Esophagus squamous epithelium (tissue), 5 donors: ENCODE data around the gene ZNF431. TPM values are rescaled to one million over a fixed set of nuclear protein-coding genes. Genes with fewer than 3 reads are reported as not detected.
"Not testable (repeated sequence)": the region's sequence is repeated elsewhere in the genome, so short reads cannot be mapped to it uniquely, and the experiment has no call there.

ENCODE experiments used
- DNase-seq: peaks from one replicate; lab custom pipeline; 2025; lab: John Stamatoyannopoulos, UW
- H3K27ac ChIP-seq, 4 donors: fragments of 200-600 bp; sonication (generic); one replicate each; pipeline ENCODE4 v1.5.1; 2016 to 2019; ENCODE audit warnings: mild to moderate bottlenecking in 1 of 4
- H3K27me3 ChIP-seq, 4 donors: fragments of 200-600 bp; sonication (generic); 1 replicate in 3 of 4; 2 replicates in 1 of 4; pipeline versions ENCODE4 v1.5.1 to v1.6.0; 2017 to 2021; ENCODE audit warnings: antibody characterized with exemption in 1 of 4
- H3K36me3 ChIP-seq, 3 donors: fragments of 200-600 bp; sonication (generic); one replicate each; pipeline ENCODE4 v1.5.1; 2016 to 2019
- H3K4me1 ChIP-seq, 3 donors: fragments of 200-600 bp; sonication (generic); one replicate each; pipeline ENCODE4 v1.5.1; 2017 to 2019
- H3K4me3 ChIP-seq, 4 donors: fragments of 200-600 bp; sonication (generic); 1 replicate in 3 of 4; 2 replicates in 1 of 4; pipeline ENCODE4 v1.5.1; 2016 to 2019; ENCODE audit warnings: mild to moderate bottlenecking in 2 of 4, moderate library complexity in 1 of 4
- H3K9me3 ChIP-seq, 3 donors: fragments of 200-600 bp; sonication (generic); one replicate each; pipeline ENCODE4 v1.5.1; 2016 to 2019
- POLR2A ChIP-seq, 4 donors: fragments of 450-650 bp; IDR thresholded peaks; one replicate each; pipeline ENCODE4 v1.6.1; 2017; ENCODE audit warnings: antibody characterized with exemption in 4 of 4, mild to moderate bottlenecking in 4 of 4, moderate library complexity in 3 of 4
- WGBS, 2 donors: methylation state at CpG; one replicate each; pipeline ENCODE4 v1.1.5; 2018; 5-methylcytosine and 5-hydroxymethylcytosine counted together
- intact Hi-C: fragments of 100-400 bp; cut with DNase I; formaldehyde crosslinking; loops from one replicate; pipeline ENCODE4 v1.15.0; 2022
- total RNA-seq, 4 donors: library from RNA; depleted of rRNA; stranded (reverse); fragments of >200 nt; gene quantifications; one replicate each; pipeline ENCODE4 v1.1.0, GENCODE V29; 2016
- TF ChIP-seq, protein P1 (sequence below), 6 experiments: fragments of 450-650 bp in 4 of 6; fragments of 200-600 bp in 2 of 6; sonication (generic) in 2 of 6; IDR thresholded peaks; one replicate each; pipeline ENCODE4 v1.5.1; 2016 to 2019; ENCODE audit warnings: antibody characterized with exemption in 6 of 6, mild to moderate bottlenecking in 4 of 6, moderate library complexity in 4 of 6
- donor health status: DM: yes; HTN: yes; CAD: no.

The ZNF431 gene
- total RNA-seq, 4 donors from 2014 or later = 10.8 to 29.2 (median 15.8) TPM

DNA sequence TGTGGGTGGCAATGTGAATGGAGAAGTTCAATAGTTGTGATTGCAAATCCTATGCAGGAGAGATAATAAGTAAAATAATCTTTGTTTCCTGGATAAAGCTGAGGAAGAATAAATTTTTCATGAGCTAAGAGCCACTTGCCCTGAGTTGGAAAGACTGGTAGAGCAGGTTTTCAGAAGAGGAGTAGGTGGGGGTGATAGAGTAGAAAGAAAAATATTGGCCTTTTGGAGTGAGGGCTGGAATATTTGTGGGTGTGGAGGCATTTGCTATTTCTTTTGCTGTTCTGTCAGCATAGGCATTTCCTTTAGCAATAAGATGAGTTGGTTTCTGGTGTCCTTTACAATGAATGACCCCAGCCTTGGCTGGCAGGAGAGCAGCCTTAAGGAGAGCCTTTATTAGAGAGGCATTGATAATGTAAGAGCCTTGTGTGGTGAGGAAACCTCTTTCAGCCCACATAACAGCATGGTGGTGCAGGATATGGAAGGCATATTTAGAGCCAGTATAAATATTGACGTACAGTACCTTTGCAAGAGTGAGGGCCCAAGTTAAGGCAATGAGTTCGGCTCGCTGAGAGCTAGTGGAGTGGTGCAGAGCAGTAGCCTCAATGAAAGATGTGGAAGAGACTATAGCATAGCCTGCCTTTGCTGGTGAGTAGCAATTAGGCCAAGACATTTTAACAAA, 11.6 kb upstream of the ZNF431 start:
- H3K4me1 ChIP-seq = peaks cover 0 to 13% (median 0%) of the 10 kb centered on the region in 3 donors
- H3K27me3 ChIP-seq = no peaks in the 10 kb centered on the region
- H3K36me3 ChIP-seq = no peaks in the 10 kb centered on the region
- no peaks in the 10 kb centered on the region for H3K9me3 ChIP-seq
- peak overlapping the region in 2 of 4 donors; percentile 54 to 67 for H3K27ac ChIP-seq
- DNase-seq = no peak
- TF ChIP-seq, protein P1, sequence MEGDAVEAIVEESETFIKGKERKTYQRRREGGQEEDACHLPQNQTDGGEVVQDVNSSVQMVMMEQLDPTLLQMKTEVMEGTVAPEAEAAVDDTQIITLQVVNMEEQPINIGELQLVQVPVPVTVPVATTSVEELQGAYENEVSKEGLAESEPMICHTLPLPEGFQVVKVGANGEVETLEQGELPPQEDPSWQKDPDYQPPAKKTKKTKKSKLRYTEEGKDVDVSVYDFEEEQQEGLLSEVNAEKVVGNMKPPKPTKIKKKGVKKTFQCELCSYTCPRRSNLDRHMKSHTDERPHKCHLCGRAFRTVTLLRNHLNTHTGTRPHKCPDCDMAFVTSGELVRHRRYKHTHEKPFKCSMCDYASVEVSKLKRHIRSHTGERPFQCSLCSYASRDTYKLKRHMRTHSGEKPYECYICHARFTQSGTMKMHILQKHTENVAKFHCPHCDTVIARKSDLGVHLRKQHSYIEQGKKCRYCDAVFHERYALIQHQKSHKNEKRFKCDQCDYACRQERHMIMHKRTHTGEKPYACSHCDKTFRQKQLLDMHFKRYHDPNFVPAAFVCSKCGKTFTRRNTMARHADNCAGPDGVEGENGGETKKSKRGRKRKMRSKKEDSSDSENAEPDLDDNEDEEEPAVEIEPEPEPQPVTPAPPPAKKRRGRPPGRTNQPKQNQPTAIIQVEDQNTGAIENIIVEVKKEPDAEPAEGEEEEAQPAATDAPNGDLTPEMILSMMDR (IDR thresholded peaks at IDR 0.05) = no peak
- TF ChIP-seq POLR2A (IDR thresholded peaks at IDR 0.05) = no peak
- intact Hi-C loops = no loop called here
- no peak overlapping the region for H3K4me3 ChIP-seq
- WGBS, 2 donors = 61 to 67% methylated on average over 3 of the region's 3 CpGs

DNA sequence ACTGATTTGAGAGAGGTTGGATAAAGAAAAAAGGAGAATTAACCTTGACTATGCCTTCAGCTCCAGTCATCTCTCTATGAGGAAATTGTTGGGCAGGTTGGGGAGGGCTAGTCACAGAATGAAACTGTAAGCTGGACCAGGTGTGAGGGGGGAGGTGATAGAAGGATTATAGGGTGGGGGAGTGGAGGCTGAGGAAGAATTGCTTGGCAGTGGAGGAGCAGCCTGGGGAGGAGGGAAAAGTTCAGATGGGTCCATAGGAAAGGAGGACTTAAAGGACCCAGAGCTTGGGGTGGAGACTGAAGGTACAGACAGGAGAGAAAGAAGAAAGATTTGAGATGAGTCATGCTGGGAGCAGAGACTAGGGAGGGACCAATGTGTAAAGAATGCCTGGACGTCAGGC, 8.2 kb upstream of the ZNF431 start:
- H3K27ac ChIP-seq = no peak overlapping the region
- H3K4me3 ChIP-seq = no peak overlapping the region
- H3K9me3 ChIP-seq = no peaks in the 10 kb centered on the region
- DNase-seq = no peak
- TF ChIP-seq, protein P1 (IDR thresholded peaks at IDR 0.05) = no peak
- TF ChIP-seq POLR2A (IDR thresholded peaks at IDR 0.05) = no peak
- WGBS, 2 donors = 21 to 31% methylated on average over 1 of the region's 1 CpG
- H3K36me3 ChIP-seq = no peaks in the 10 kb centered on the region
- H3K27me3 ChIP-seq = no peaks in the 10 kb centered on the region
- intact Hi-C loops = no loop called here
- peaks cover 0 to 13% (median 0%) of the 10 kb centered on the region in 3 donors for H3K4me1 ChIP-seq

DNA sequence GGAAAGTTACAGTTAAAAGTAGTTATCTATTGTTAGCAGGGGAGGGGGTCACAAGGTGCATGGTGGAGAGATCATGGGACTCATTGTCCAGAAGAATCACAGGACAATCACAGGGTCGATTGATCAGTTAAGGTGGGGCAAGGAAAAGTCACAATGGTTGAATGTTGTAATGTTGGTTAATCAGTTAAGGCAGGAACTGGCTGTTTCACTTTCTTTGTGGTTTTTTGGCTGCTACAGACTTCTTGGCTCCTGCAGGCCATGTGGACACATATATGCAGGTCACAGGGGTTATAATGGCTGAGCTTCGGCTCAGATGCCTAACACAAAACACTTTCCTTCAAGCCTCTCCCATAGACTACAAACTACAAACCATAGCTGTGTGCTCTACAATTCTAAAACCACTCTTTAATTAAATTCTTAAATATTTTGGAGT, 6.9 kb upstream of the ZNF431 start:
- Histone ChIP-seq H3K9me3 (no peaks in the 10 kb centered on the region), H3K4me1 (peaks cover 0 to 6% (median 0%) of the 10 kb centered on the region in 3 donors), H3K4me3 (no peak overlapping the region), H3K36me3 (no peaks in the 10 kb centered on the region), H3K27me3 (no peaks in the 10 kb centered on the region), H3K27ac (no peak overlapping the region)
- intact Hi-C loops = no loop called here
- WGBS, 2 donors = 51 to 61% methylated on average over 2 of the region's 2 CpGs
- no peak for DNase-seq
- no peak for TF ChIP-seq POLR2A (IDR thresholded peaks at IDR 0.05)
- TF ChIP-seq, protein P1 (IDR thresholded peaks at IDR 0.05) = no peak

DNA sequence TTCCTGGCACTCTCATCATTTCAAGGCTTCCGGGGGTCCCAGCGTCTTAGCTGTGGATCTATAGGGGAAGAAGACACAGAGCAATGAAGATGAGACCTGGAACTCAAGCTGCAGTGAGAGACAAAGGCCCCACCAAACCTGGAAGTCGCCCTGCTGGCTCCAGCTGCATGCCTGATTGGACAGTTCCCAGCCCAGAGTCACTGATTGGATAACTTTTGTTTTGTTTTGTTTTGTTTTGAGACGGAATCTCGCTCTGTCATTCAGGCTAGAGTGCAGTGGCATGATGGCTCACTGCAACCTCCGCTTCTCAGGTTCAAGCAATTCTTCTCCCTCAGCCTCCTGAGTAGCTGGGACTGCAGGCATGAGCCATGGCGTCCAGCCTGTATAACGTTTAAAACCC, 6.4 kb upstream of the ZNF431 start:
- TF ChIP-seq, protein P1 (IDR thresholded peaks at IDR 0.05) = no peak
- no peak for TF ChIP-seq POLR2A (IDR thresholded peaks at IDR 0.05)
- no peaks in the 10 kb centered on the region for H3K27me3 ChIP-seq
- DNase-seq = no peak
- intact Hi-C loops = no loop called here
- H3K27ac ChIP-seq = no peak overlapping the region
- WGBS, 2 donors = 71 to 86% methylated on average over 8 of the region's 8 CpGs
- peaks cover 0 to 1% (median 0%) of the 10 kb centered on the region in 3 donors for H3K4me1 ChIP-seq
- no peaks in the 10 kb centered on the region for H3K9me3 ChIP-seq
- H3K4me3 ChIP-seq = no peak overlapping the region
- no peaks in the 10 kb centered on the region for H3K36me3 ChIP-seq

DNA sequence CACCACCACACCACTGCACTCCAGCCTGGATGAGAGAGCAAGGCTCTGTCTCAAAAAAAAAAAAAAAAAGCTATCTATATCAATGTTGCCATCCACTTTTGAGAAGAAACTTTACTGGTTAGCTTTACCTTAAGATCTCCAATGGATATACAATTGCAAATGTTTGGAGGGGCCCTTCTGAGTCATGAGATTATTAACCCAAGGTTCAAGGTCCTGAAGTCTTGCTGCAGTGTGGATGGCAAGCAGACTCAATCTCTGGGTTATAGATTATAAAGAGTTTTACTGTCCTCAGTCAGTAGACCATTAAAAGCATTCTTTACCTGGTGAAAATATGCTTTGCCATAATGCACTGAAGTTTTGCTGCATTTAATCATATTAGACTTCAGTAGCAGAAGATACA, 3.7 kb upstream of the ZNF431 start:
- H3K4me3 ChIP-seq = no peak overlapping the region
- TF ChIP-seq POLR2A (IDR thresholded peaks at IDR 0.05) = no peak
- TF ChIP-seq, protein P1 (IDR thresholded peaks at IDR 0.05) = no peak
- H3K36me3 ChIP-seq = no peaks in the 10 kb centered on the region
- H3K27me3 ChIP-seq = no peaks in the 10 kb centered on the region
- intact Hi-C loops = no loop called here
- H3K27ac ChIP-seq = no peak overlapping the region
- H3K9me3 ChIP-seq = no peaks in the 10 kb centered on the region
- H3K4me1 ChIP-seq = peaks cover 0 to 17% (median 4%) of the 10 kb centered on the region in 3 donors
- no peak for DNase-seq

DNA sequence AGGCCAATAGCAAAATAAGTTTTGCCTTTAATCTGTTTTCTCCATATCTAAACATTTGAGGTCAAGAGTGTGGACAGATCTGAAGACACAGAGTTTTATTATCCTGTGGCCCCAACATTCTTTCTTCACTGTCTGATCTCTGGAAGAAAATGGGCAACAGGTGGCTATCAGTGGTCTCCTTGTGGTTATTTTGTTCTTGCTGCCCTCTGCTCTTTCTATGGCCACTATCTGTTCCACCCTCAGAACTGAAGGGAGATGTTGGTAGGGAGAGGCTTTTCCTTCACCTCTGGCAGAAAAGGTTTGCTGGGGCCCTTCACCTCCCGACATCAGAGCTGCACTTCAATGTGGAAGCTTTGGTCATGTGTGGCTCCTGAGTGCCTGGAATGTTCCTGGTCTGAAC, 834 bp upstream of the ZNF431 start:
- WGBS, 2 donors = 90 to 91% methylated on average over 1 of the region's 1 CpG

More for the DNA sequence above, 834 bp upstream of the ZNF431 start:
- Histone ChIP-seq H3K4me1 (peaks cover 0 to 38% (median 4%) of the 10 kb centered on the region in 3 donors), H3K36me3 (peaks cover 0 to 26% (median 0%) of the 10 kb centered on the region in 3 donors)
- intact Hi-C loops, H3K27ac ChIP-seq, H3K4me3 ChIP-seq, H3K9me3 ChIP-seq, DNase-seq, H3K27me3 ChIP-seq: not testable (repeated sequence)
